NCI-H524 (cell line): ENCODE data around the gene PFN2.
"Not testable (repeated sequence)": the region's sequence is repeated elsewhere in the genome, so short reads cannot be mapped to it uniquely, and the experiment has no call there.

Experiments used
- DNase-seq, 2 experiments: peaks; one replicate each; lab custom pipeline; 2025; lab: John Stamatoyannopoulos, UW

PFN2 gene

GRCh38 chr3:149970716-149971402 lies at the start of gene PFN2:
Gene PFN2 (minus strand): TSS chr3:149970895. CDS start chr3:149970856, 39 bp downstream.
- DNase-seq, result peak; percentile 89 to 94

GRCh38 chr3:150015901-150016300 lies 45.2 kb upstream of the PFN2 start:
- DNase-seq, result no peak

GRCh38 chr3:150014782-150015181 lies 44.1 kb upstream of the PFN2 start:
- no peak for DNase-seq

- DNase-seq, result no peak
Observed at GRCh38 chr3:150013801-150014200, 43.1 kb upstream of the PFN2 start.

GRCh38 chr3:150006794-150007193 lies 36.1 kb upstream of the PFN2 start:
- no peak for DNase-seq

- no peak for DNase-seq
Observed at GRCh38 chr3:150005243-150006112, 34.8 kb upstream of the PFN2 start.

- no peak for DNase-seq
Observed at GRCh38 chr3:150000641-150001040, 29.9 kb upstream of the PFN2 start.

GRCh38 chr3:149999421-149999820 lies 28.7 kb upstream of the PFN2 start:
- DNase-seq, result peak; percentile 80 to 92

- no peak for DNase-seq
Observed at GRCh38 chr3:149998946-149999345, 28.3 kb upstream of the PFN2 start.

GRCh38 chr3:149992416-149993058 lies 21.8 kb upstream of the PFN2 start:
- no peak for DNase-seq

GRCh38 chr3:149990423-149990948 lies 19.8 kb upstream of the PFN2 start:
- no peak for DNase-seq

- DNase-seq, result no peak
Observed at GRCh38 chr3:149989307-149989706, 18.6 kb upstream of the PFN2 start.

GRCh38 chr3:149983628-149984027 lies 12.9 kb upstream of the PFN2 start:
- DNase-seq, result no peak

- DNase-seq, result not testable (repeated sequence)
Observed at GRCh38 chr3:149983053-149983452, 12.4 kb upstream of the PFN2 start.

GRCh38 chr3:149981979-149982378 lies 11.3 kb upstream of the PFN2 start:
- DNase-seq, result not testable (repeated sequence)

- DNase-seq, result no peak
Observed at GRCh38 chr3:149977386-149977785, 6.7 kb upstream of the PFN2 start.

- peak in 1 of 2 experiments; percentile 24 for DNase-seq
Observed at GRCh38 chr3:149975919-149976318, 5.2 kb upstream of the PFN2 start.

- DNase-seq, result peak; percentile 89 to 95
Observed at GRCh38 chr3:149971403-149972075, 844 bp upstream of the PFN2 start.

- DNase-seq, result peak; percentile 51 to 77
Observed at GRCh38 chr3:149969940-149970715, 567 bp downstream of the PFN2 start.

- DNase-seq, result peak; percentile 68 to 84
Observed at GRCh38 chr3:149969110-149969939, 1.4 kb downstream of the PFN2 start.
